ENCODE data around the gene ITGAL. TPM values are rescaled to one million over a fixed set of nuclear protein-coding genes. Genes with fewer than 3 reads are reported as not detected.

Gene ITGAL
- total RNA-seq, 1 donor from 2014 or later: not detected

DNA sequence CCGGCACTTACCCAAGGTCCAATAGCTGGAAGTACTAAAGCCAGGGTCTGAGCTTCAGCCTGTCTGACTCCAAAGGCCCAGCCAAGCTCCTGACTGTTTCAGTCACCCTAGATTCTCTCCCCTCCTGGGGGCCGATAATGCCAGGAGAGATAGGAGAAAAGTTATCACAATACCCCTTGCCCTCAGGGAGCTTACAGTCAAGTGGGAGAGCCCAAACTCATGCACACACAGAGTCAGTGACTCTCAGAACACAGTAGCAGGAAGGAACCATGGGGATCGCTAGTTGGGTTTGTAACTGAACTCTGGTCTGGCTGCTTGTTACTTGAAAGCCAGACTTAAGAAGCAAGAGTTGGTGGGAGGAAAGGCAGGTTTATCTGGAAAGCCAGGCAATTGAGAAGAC lies 39.0 kb downstream of the ITGAL start:
- H3K4me3 Mint-ChIP-seq (ENCODE audit: unreplicated experiment): no peak overlapping the region
- H3K4me1 Mint-ChIP-seq (ENCODE audit: low read depth): no peaks in the 10 kb centered on the region
- H3K27ac Mint-ChIP-seq (ENCODE audit: unreplicated experiment): no peak overlapping the region
- H3K9me3 Mint-ChIP-seq (ENCODE audit: low read depth): no peaks in the 10 kb centered on the region
- H3K36me3 Mint-ChIP-seq (ENCODE audit: low read depth): no peaks in the 10 kb centered on the region
- DNase-seq (ENCODE audit: low spot score): no peak
- TF ChIP-seq, protein P1, sequence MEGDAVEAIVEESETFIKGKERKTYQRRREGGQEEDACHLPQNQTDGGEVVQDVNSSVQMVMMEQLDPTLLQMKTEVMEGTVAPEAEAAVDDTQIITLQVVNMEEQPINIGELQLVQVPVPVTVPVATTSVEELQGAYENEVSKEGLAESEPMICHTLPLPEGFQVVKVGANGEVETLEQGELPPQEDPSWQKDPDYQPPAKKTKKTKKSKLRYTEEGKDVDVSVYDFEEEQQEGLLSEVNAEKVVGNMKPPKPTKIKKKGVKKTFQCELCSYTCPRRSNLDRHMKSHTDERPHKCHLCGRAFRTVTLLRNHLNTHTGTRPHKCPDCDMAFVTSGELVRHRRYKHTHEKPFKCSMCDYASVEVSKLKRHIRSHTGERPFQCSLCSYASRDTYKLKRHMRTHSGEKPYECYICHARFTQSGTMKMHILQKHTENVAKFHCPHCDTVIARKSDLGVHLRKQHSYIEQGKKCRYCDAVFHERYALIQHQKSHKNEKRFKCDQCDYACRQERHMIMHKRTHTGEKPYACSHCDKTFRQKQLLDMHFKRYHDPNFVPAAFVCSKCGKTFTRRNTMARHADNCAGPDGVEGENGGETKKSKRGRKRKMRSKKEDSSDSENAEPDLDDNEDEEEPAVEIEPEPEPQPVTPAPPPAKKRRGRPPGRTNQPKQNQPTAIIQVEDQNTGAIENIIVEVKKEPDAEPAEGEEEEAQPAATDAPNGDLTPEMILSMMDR (IDR thresholded peaks at IDR 0.05): no peak
- H3K27me3 Mint-ChIP-seq (ENCODE audit: low read depth): peaks cover 4% of the 10 kb centered on the region

DNA sequence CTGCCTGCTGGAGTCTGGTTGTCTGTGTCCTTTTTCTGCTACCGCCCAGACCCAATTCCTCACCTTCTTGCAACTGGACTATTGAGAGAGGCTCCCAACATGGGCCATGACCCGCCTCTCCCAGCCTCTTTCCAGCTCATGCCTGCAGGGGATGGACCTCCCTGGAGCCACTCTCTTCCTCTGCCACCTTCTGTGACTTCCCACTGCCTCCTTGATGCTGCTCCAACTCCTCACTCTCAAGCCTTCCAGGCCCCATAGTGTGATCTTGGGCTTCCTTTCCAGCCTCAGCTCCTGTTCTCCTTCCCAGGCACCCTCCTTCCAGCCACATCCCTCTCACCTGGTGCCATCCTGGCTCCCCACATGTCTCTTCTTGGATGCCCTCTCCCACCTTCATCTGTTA lies 42.7 kb downstream of the ITGAL start:
- TF ChIP-seq, protein P1 (IDR thresholded peaks at IDR 0.05): no peak
- Mint-ChIP-seq H3K36me3 (ENCODE audit: low read depth) (no peaks in the 10 kb centered on the region), H3K4me3 (ENCODE audit: unreplicated experiment) (no peak overlapping the region), H3K27ac (ENCODE audit: unreplicated experiment) (no peak overlapping the region), H3K9me3 (ENCODE audit: low read depth) (no peaks in the 10 kb centered on the region), H3K4me1 (ENCODE audit: low read depth) (no peaks in the 10 kb centered on the region), H3K27me3 (ENCODE audit: low read depth) (peaks cover 4% of the 10 kb centered on the region)
- no peak for DNase-seq (ENCODE audit: low spot score)

DNA sequence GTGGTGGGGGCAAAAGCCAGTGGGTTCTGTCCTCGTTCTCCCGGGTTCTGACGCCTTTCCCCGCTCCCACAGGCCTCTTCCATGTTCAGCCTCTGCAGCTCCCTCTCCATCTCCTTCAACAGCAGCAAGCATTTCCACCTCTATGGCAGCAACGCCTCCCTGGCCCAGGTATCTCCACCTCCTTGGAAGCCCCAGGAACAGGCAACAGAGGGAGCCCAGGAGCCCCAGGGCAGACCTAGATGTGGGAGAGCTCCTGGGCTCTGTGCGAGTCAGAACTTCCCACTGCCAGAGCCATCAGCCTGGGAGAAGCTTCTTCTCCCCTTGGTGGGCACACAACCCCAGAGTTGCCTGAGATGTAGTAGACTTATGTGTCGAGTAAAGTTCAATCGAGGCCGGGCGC lies 46.0 kb downstream of the ITGAL start:
- H3K27ac Mint-ChIP-seq (ENCODE audit: unreplicated experiment): no peak overlapping the region
- DNase-seq (ENCODE audit: low spot score): no peak
- H3K27me3 Mint-ChIP-seq (ENCODE audit: low read depth): no peaks in the 10 kb centered on the region
- H3K4me3 Mint-ChIP-seq (ENCODE audit: unreplicated experiment): no peak overlapping the region
- TF ChIP-seq, protein P1 (IDR thresholded peaks at IDR 0.05): no peak
- H3K4me1 Mint-ChIP-seq (ENCODE audit: low read depth): no peaks in the 10 kb centered on the region
- H3K9me3 Mint-ChIP-seq (ENCODE audit: low read depth): no peaks in the 10 kb centered on the region
- H3K36me3 Mint-ChIP-seq (ENCODE audit: low read depth): no peaks in the 10 kb centered on the region

DNA sequence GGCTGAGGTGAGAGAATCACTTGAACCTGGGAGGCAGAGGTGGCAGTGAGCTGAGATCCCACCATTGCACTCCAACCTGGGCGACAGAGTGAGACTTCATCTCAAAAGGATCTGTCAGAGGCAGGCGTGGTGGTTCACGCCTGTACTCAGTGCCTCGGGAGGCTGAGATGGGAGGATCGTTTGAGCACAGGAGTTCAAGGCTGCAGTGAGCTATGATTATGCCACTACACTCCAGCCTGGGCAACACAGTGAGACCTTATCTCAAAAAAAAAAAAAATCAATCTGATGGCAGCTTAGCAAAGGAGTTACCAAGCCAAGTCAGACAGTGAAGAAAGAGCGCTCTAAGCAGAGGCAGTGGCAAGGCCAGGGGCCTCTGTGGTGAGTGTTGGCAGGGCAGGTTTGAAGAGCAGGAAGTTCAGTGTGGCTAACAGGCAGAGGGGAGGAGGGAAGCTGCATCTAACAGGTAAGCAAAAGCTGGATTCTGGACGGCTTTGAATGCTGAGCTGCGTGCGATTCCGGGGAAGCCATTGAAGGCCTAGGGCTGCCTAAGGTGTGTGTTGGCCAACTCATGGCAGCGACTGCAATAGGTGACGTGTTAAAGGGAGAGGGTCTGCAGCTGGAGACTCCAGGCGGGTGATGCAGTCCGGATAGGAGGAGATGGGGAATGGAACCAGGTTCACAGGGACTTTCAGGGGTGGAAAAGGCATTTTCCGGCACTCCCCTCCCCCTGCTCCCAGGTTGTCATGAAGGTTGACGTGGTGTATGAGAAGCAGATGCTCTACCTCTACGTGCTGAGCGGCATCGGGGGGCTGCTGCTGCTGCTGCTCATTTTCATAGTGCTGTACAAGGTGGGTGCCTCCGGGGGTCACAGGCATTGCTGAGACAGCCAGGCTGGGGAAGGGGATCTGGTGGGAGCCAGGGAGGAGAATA lies 46.8 kb downstream of the ITGAL start:
- DNase-seq (ENCODE audit: low spot score): no peak
- Mint-ChIP-seq H3K36me3 (ENCODE audit: low read depth) (no peaks in the 10 kb centered on the region), H3K9me3 (ENCODE audit: low read depth) (no peaks in the 10 kb centered on the region), H3K4me3 (ENCODE audit: unreplicated experiment) (no peak overlapping the region), H3K4me1 (ENCODE audit: low read depth) (peaks cover 2% of the 10 kb centered on the region), H3K27me3 (ENCODE audit: low read depth) (no peaks in the 10 kb centered on the region), H3K27ac (ENCODE audit: unreplicated experiment) (no peak overlapping the region)
- TF ChIP-seq, protein P1 (IDR thresholded peaks at IDR 0.05): no peak

DNA sequence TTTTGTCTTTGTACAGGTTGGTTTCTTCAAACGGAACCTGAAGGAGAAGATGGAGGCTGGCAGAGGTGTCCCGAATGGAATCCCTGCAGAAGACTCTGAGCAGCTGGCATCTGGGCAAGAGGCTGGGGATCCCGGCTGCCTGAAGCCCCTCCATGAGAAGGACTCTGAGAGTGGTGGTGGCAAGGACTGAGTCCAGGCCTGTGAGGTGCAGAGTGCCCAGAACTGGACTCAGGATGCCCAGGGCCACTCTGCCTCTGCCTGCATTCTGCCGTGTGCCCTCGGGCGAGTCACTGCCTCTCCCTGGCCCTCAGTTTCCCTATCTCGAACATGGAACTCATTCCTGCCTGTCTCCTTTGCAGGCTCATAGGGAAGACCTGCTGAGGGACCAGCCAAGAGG lies 48.9 kb downstream of the ITGAL start:
- TF ChIP-seq, protein P1 (IDR thresholded peaks at IDR 0.05): no peak
- no peak overlapping the region for H3K4me3 Mint-ChIP-seq (ENCODE audit: unreplicated experiment)
- H3K9me3 Mint-ChIP-seq (ENCODE audit: low read depth): no peaks in the 10 kb centered on the region

More for the DNA sequence above, 48.9 kb downstream of the ITGAL start:
- Mint-ChIP-seq H3K36me3 (ENCODE audit: low read depth) (peaks cover 2% of the 10 kb centered on the region), H3K4me1 (ENCODE audit: low read depth) (peaks cover 14% of the 10 kb centered on the region), H3K27ac (ENCODE audit: unreplicated experiment) (no peak overlapping the region), H3K27me3 (ENCODE audit: low read depth) (no peaks in the 10 kb centered on the region)
- no peak for DNase-seq (ENCODE audit: low spot score)

Data from chondrocyte (in vitro differentiated cells).